ENCODE data around the gene TRPV6.

DNA sequence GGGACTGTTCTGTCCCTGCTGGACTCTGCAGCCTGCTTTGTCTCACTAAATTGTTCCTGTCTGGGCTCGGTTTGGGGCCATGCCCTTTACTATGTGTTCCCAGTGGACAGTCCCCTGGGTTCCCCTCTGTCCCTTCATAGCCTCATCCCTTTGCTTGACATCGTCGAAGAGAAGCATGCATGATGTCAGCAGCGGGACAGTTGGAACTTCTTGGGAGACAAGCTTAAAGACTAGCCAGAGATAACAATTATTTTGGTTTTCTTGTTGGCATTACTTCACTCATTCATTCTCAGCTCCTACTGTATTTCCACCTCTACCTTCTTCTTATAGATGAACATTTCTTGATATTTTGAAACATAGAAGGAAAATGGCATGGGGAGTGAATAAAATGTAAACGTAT lies 27.9 kb downstream of the TRPV6 start:
- TF ChIP-seq CTCF (conservative IDR thresholded peaks at IDR 0.05; ENCODE audit: low read depth, low read length) = no peak
- no peak for TF ChIP-seq CEBPB (IDR thresholded peaks at IDR 0.05; ENCODE audit: low read depth, low read length)
- TF ChIP-seq POLR2A (IDR thresholded peaks at IDR 0.05; ENCODE audit: low read depth, low read length) = no peak
- no peak for TF ChIP-seq MAFK (IDR thresholded peaks at IDR 0.05; ENCODE audit: low read depth, low read length)
- no peak for TF ChIP-seq MAZ (IDR thresholded peaks at IDR 0.05; ENCODE audit: borderline replicate concordance, low read depth, low read length)
- TF ChIP-seq BHLHE40 (IDR thresholded peaks at IDR 0.05; ENCODE audit: low read depth, low read length) = no peak
- TF ChIP-seq, protein P1, sequence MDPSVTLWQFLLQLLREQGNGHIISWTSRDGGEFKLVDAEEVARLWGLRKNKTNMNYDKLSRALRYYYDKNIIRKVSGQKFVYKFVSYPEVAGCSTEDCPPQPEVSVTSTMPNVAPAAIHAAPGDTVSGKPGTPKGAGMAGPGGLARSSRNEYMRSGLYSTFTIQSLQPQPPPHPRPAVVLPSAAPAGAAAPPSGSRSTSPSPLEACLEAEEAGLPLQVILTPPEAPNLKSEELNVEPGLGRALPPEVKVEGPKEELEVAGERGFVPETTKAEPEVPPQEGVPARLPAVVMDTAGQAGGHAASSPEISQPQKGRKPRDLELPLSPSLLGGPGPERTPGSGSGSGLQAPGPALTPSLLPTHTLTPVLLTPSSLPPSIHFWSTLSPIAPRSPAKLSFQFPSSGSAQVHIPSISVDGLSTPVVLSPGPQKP (IDR thresholded peaks at IDR 0.05; ENCODE audit: borderline replicate concordance, low read depth, low read length) = no peak
- no peak for TF ChIP-seq NFE2L2 (IDR thresholded peaks at IDR 0.05; ENCODE audit: low read depth, low read length)
- TF ChIP-seq USF2 (IDR thresholded peaks at IDR 0.05; ENCODE audit: low read depth, low read length) = no peak
